IMR-90 (cell line): ENCODE results near the gene TSSK2. TPM values are rescaled to one million over a fixed set of nuclear protein-coding genes. Genes with fewer than 3 reads are reported as not detected.

Source experiments
- ATAC-seq: fragments of 200-7000 bp; cut with Tn5 transposase; 2 replicates; pipeline ENCODE4 v1.9.1; 2020; ENCODE audit warnings: low read depth, mild to moderate bottlenecking, moderate library complexity
- BruUV-seq: library from RNA; stranded (reverse); fragments of 400-500 nt; replicated peaks from 2 replicates; lab custom pipeline; 2021; lab: Mats Ljungman, UMichigan
- CTCF ChIA-PET: fragments of 300-600 bp; formaldehyde crosslinking; extraction: SDS; loops from one replicate; lab custom pipeline; 2021; ENCODE audit warnings: antibody characterized with exemption; lab: Yijun Ruan, JAX
- POLR2A ChIA-PET: fragments of 300-600 bp; sonication (Branson Sonifier 250); formaldehyde crosslinking; loops from one replicate; lab custom pipeline; 2022; ENCODE audit warnings: antibody characterized with exemption; ENCODE audit not compliant: unreplicated experiment; lab: Charles Lee
- DNase-seq: peaks from one replicate; pipeline ENCODE4 v3.0.0; 2013
- H2AFZ ChIP-seq: replicated peaks from 2 replicates; pipeline ENCODE3; 2013; ENCODE audit warnings: low read length, mild to moderate bottlenecking; ENCODE audit not compliant: poor library complexity
- H2AK5ac ChIP-seq: 2 replicates; pipeline ENCODE4 v1.6.1; 2013; ENCODE audit warnings: low read depth, low read length, inconsistent platforms
- H2AK9ac ChIP-seq: replicated peaks from 2 replicates; pipeline ENCODE3; 2013; ENCODE audit warnings: mild to moderate bottlenecking, low read depth, low read length, moderate library complexity; ENCODE audit not compliant: poor library complexity
- H2BK120ac ChIP-seq: 2 replicates; pipeline ENCODE4 v1.6.1; 2013; ENCODE audit warnings: low read depth, low read length, inconsistent platforms
- H2BK15ac ChIP-seq: 3 replicates; pipeline ENCODE4 v1.6.1; 2013; ENCODE audit warnings: low read depth, low read length, inconsistent platforms
- H2BK20ac ChIP-seq: 2 replicates; pipeline ENCODE4 v1.6.1; 2013; ENCODE audit warnings: low read depth, mild to moderate bottlenecking, inconsistent platforms, low read length, moderate library complexity
- H2BK5ac ChIP-seq: 2 replicates; pipeline ENCODE4 v1.6.1; 2013; ENCODE audit warnings: mild to moderate bottlenecking, low read depth, low read length, inconsistent platforms; ENCODE audit not compliant: poor library complexity, severe bottlenecking
- H3K14ac ChIP-seq: replicated peaks from 2 replicates; pipeline ENCODE4 v1.6.1; 2013; ENCODE audit warnings: low read depth, low read length, inconsistent platforms
- H3K18ac ChIP-seq: 2 replicates; pipeline ENCODE4 v1.6.1; 2013; ENCODE audit warnings: low read depth, low read length, control low read depth
- H3K23ac ChIP-seq: 2 replicates; pipeline ENCODE4 v1.6.1; 2013; ENCODE audit warnings: low read depth, low read length, inconsistent platforms
- H3K27ac ChIP-seq: 2 replicates; pipeline ENCODE4 v1.5.1; 2013; ENCODE audit warnings: mild to moderate bottlenecking, control low read depth, low read length; ENCODE audit not compliant: insufficient read depth
- H3K27me3 ChIP-seq: 2 replicates; pipeline ENCODE4 v1.6.1; 2013; ENCODE audit warnings: low read length; ENCODE audit not compliant: control insufficient read depth, insufficient read depth
- H3K36me3 ChIP-seq: 2 replicates; pipeline ENCODE4 v1.6.1; 2013; ENCODE audit warnings: low read length, mixed read lengths; ENCODE audit not compliant: control insufficient read depth, insufficient read depth
- H3K4ac ChIP-seq: 2 replicates; pipeline ENCODE4 v1.6.1; 2013; ENCODE audit warnings: low read depth, low read length, inconsistent platforms
- H3K4me1 ChIP-seq: 2 replicates; pipeline ENCODE4 v1.6.1; 2013; ENCODE audit warnings: low read length, mixed read lengths; ENCODE audit not compliant: control insufficient read depth, insufficient read depth
- H3K4me2 ChIP-seq: 2 replicates; pipeline ENCODE4 v1.6.1; 2013; ENCODE audit warnings: low read depth, mild to moderate bottlenecking, control low read depth, low read length, moderate library complexity
- H3K4me3 ChIP-seq: 2 replicates; pipeline ENCODE4 v1.5.1; 2013; ENCODE audit warnings: low read depth, mild to moderate bottlenecking, control low read depth, low read length, moderate library complexity; ENCODE audit not compliant: insufficient read depth
- H3K56ac ChIP-seq: 2 replicates; pipeline ENCODE4 v1.6.1; 2013; ENCODE audit warnings: low read length, inconsistent platforms; ENCODE audit not compliant: insufficient read depth; ENCODE audit errors: extremely low read depth
- H3K79me1 ChIP-seq, 2 experiments: 2 replicates each; pipeline ENCODE4 v1.6.1; 2013; ENCODE audit warnings: low read length in 2 of 2, inconsistent platforms in 1 of 2, low read depth in 1 of 2
- H3K9ac ChIP-seq: 2 replicates; pipeline ENCODE4 v1.6.1; 2013; ENCODE audit warnings: low read depth, low read length, control low read depth
- H3K9me1 ChIP-seq: 2 replicates; pipeline ENCODE4 v1.6.1; 2013; ENCODE audit warnings: low read length, inconsistent platforms; ENCODE audit not compliant: insufficient read depth
- H3K9me3 ChIP-seq: 2 replicates; pipeline ENCODE4 v1.6.1; 2013; ENCODE audit warnings: low read length; ENCODE audit not compliant: control insufficient read depth, insufficient read depth
- H4K20me1 ChIP-seq: 2 replicates; pipeline ENCODE4 v1.6.1; 2013; ENCODE audit warnings: low read length, inconsistent platforms; ENCODE audit not compliant: insufficient read depth
- H4K5ac ChIP-seq: 2 replicates; pipeline ENCODE4 v1.6.1; 2013; ENCODE audit warnings: mild to moderate bottlenecking, low read depth, low read length, control low read depth
- H4K8ac ChIP-seq, 2 experiments: 2 replicates each; pipeline ENCODE4 v1.6.1; 2013; ENCODE audit warnings: low read depth in 2 of 2, low read length in 2 of 2, control low read depth in 1 of 2, inconsistent platforms in 1 of 2
- H4K91ac ChIP-seq: 2 replicates; pipeline ENCODE4 v1.6.1; 2013; ENCODE audit warnings: low read depth, low read length, inconsistent platforms; ENCODE audit not compliant: insufficient read depth
- BHLHE40 ChIP-seq: fragments of 150-350 bp; IDR thresholded peaks from 2 replicates; pipeline ENCODE4 v1.6.1; 2016; ENCODE audit warnings: mild to moderate bottlenecking, low read depth, low read length
- CEBPB ChIP-seq: IDR thresholded peaks from 2 replicates; pipeline ENCODE4 v1.6.1; 2012; ENCODE audit warnings: low read depth, low read length, improper control_type of control experiment
- CHD1 ChIP-seq: IDR thresholded peaks from 2 replicates; pipeline ENCODE4 v1.6.1; 2012; ENCODE audit warnings: low read depth, low read length, improper control_type of control experiment
- ELK1 ChIP-seq: fragments of 150-350 bp; IDR thresholded peaks from 2 replicates; pipeline ENCODE4 v1.6.1; 2016; ENCODE audit warnings: low read depth, mild to moderate bottlenecking, low read length, moderate library complexity, borderline replicate concordance
- FOS ChIP-seq: fragments of 150-350 bp; IDR thresholded peaks from 2 replicates; pipeline ENCODE4 v1.6.1; 2016; ENCODE audit warnings: low read depth, low read length
- MAFK ChIP-seq: IDR thresholded peaks from 2 replicates; pipeline ENCODE4 v1.6.1; 2012; ENCODE audit warnings: low read depth, low read length, improper control_type of control experiment
- MAZ ChIP-seq: IDR thresholded peaks from 2 replicates; pipeline ENCODE4 v1.6.1; 2012; ENCODE audit warnings: low read depth, mild to moderate bottlenecking, low read length, improper control_type of control experiment, moderate library complexity, borderline replicate concordance
- MXI1 ChIP-seq: IDR thresholded peaks from 2 replicates; pipeline ENCODE4 v1.6.1; 2012; ENCODE audit warnings: low read depth, mild to moderate bottlenecking, low read length, moderate library complexity, borderline replicate concordance
- NFE2L2 ChIP-seq: fragments of 150-350 bp; IDR thresholded peaks from 2 replicates; pipeline ENCODE4 v1.6.1; 2016; ENCODE audit warnings: low read depth, mild to moderate bottlenecking, low read length
- POLR2A ChIP-seq: IDR thresholded peaks from 2 replicates; pipeline ENCODE4 v1.6.1; 2012; ENCODE audit warnings: mild to moderate bottlenecking, low read depth, low read length
- RAD21 ChIP-seq: IDR thresholded peaks from 2 replicates; pipeline ENCODE4 v1.6.1; 2012; ENCODE audit warnings: low read length, improper control_type of control experiment
- RCOR1 ChIP-seq: IDR thresholded peaks from 2 replicates; pipeline ENCODE4 v1.6.1; 2012; ENCODE audit warnings: mild to moderate bottlenecking, low read length, improper control_type of control experiment; ENCODE audit not compliant: insufficient replicate concordance
- RFX5 ChIP-seq: IDR thresholded peaks from 2 replicates; pipeline ENCODE4 v1.8.0; 2012; ENCODE audit warnings: low read depth, mild to moderate bottlenecking, low read length, moderate library complexity
- SMC3 ChIP-seq: fragments of 150-350 bp; IDR thresholded peaks from 2 replicates; pipeline ENCODE4 v1.6.1; 2016; ENCODE audit warnings: low read depth, mild to moderate bottlenecking, antibody characterized with exemption, low read length, moderate library complexity
- WGBS, 2 experiments: methylation state at CpG; one replicate each; pipeline versions ENCODE4 v1.1.5 to v1.1.7; 2013; ENCODE audit warnings: missing lambda C conversion rate in 2 of 2; ENCODE audit not compliant: insufficient read length in 1 of 2; ENCODE audit errors: extremely low coverage in 2 of 2; 5-methylcytosine and 5-hydroxymethylcytosine counted together
- dilution Hi-C: fragments of 300-500 bp; cut with HindIII; formaldehyde crosslinking; loops from one replicate; pipeline ENCODE4 v1.14.3; 2018; ENCODE audit warnings: low sequenced_read_pairs; ENCODE audit not compliant: unreplicated experiment
- in situ Hi-C: fragments of 300-500 bp; cut with MboI; formaldehyde crosslinking; loops from 3 replicates; pipeline ENCODE4 v1.14.3; 2019; ENCODE audit warnings: low sequenced_read_pairs, inconsistent platforms, mixed read lengths
- intact Hi-C: fragments of 100-400 bp; cut with micrococcal nuclease; formaldehyde crosslinking; loops from 2 replicates; pipeline ENCODE4 v1.10.0; 2022
- polyA plus RNA-seq, 3 experiments: library from polyadenylated mRNA; depleted of rRNA; stranded (reverse); fragments of >200 nt; gene quantifications; 2 replicates each; pipeline ENCODE4 v1.2.3, GENCODE V29; 2012; ENCODE audit warnings: low replicate concordance in 1 of 3
- total RNA-seq: library from RNA; depleted of rRNA; stranded (reverse); fragments of >200 nt; gene quantifications from 2 replicates; pipeline ENCODE4 v1.2.3, GENCODE V29; 2012
- TF ChIP-seq, protein P1 (sequence below): fragments of 150-350 bp; IDR thresholded peaks from 2 replicates; pipeline ENCODE4 v1.6.1; 2017; ENCODE audit warnings: mild to moderate bottlenecking, antibody characterized with exemption, low read length, low read depth
- TF ChIP-seq, protein P2 (sequence below): conservative IDR thresholded peaks from 2 replicates; pipeline ENCODE4 v1.5.1; 2012; ENCODE audit warnings: mild to moderate bottlenecking, low read depth, low read length, improper control_type of control experiment

Gene TSSK2
- total and polyA plus RNA-seq, 2 of the 4 experiments (the other 2 are of a cell fraction): not detected

DNA sequence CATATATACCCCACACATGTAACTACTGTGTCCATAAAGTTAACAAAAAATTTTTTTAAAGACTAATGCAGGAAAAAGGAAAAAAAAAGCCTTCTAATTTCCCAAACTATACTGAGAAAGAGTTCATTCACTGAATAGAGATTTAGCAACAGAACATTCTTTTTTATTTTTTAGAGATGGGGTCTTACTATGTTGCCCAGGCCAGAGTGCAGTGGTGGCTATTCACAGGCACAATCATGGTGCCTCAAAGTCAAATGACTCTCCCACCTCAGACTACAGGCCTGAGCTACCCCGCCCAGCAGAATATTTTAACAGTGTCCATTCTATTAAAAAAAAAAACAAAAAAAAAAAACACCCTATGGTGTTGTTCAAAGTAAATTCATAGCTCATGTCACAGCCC is 34.6 kb upstream of the TSSK2 start:
- H3K27me3 ChIP-seq: no peaks in the 10 kb centered on the region
- ChIA-PET POLR2A (no interaction called here), CTCF (no interaction called here)
- no peak for ATAC-seq
- in situ Hi-C loops (no loop called here), intact Hi-C loops (no loop called here), dilution Hi-C loops (no loop called here)
- no peak overlapping the region for H2AFZ ChIP-seq
- H2BK20ac ChIP-seq: no peak overlapping the region
- no peak overlapping the region for H3K9ac ChIP-seq
- H2BK120ac ChIP-seq: no peak overlapping the region
- H3K4me1 ChIP-seq: peaks cover 5% of the 10 kb centered on the region; the same call in 1 of the 2 replicates
- peaks cover 35 to 72% of the 10 kb centered on the region in 2 experiments for H3K79me1 ChIP-seq
- H3K4me3 ChIP-seq: no peak overlapping the region
- H4K5ac ChIP-seq: no peak overlapping the region
- no peak overlapping the region for H3K27ac ChIP-seq
- no peak overlapping the region for H3K14ac ChIP-seq
- H3K56ac ChIP-seq: no peak overlapping the region
- H2AK5ac ChIP-seq: no peak overlapping the region
- no peak overlapping the region for H3K4me2 ChIP-seq
- H3K4ac ChIP-seq: no peak overlapping the region
- H3K9me1 ChIP-seq: peaks cover 24% of the 10 kb centered on the region
- H2BK15ac ChIP-seq: no peak overlapping the region
- H3K36me3 ChIP-seq: no peaks in the 10 kb centered on the region
- BruUV-seq: no TSS peak
- no peak overlapping the region for H3K23ac ChIP-seq
- H4K91ac ChIP-seq: no peak overlapping the region
- no peak overlapping the region for H4K8ac ChIP-seq
- no peak overlapping the region for H2BK5ac ChIP-seq
- DNase-seq: no peak
- WGBS, 2 experiments: no CpG with 5 or more reads among the region's 1 CpG
- TF ChIP-seq MAZ (no peak), ELK1 (no peak), BHLHE40 (no peak), RFX5 (no peak), CEBPB (no peak), CHD1 (no peak), RCOR1 (no peak), SMC3 (no peak), MAFK (no peak), NFE2L2 (no peak), POLR2A (no peak), RAD21 (no peak), FOS (no peak), MXI1 (no peak)
- TF ChIP-seq, protein P1, sequence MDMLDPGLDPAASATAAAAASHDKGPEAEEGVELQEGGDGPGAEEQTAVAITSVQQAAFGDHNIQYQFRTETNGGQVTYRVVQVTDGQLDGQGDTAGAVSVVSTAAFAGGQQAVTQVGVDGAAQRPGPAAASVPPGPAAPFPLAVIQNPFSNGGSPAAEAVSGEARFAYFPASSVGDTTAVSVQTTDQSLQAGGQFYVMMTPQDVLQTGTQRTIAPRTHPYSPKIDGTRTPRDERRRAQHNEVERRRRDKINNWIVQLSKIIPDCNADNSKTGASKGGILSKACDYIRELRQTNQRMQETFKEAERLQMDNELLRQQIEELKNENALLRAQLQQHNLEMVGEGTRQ: no peak
- TF ChIP-seq, protein P2, sequence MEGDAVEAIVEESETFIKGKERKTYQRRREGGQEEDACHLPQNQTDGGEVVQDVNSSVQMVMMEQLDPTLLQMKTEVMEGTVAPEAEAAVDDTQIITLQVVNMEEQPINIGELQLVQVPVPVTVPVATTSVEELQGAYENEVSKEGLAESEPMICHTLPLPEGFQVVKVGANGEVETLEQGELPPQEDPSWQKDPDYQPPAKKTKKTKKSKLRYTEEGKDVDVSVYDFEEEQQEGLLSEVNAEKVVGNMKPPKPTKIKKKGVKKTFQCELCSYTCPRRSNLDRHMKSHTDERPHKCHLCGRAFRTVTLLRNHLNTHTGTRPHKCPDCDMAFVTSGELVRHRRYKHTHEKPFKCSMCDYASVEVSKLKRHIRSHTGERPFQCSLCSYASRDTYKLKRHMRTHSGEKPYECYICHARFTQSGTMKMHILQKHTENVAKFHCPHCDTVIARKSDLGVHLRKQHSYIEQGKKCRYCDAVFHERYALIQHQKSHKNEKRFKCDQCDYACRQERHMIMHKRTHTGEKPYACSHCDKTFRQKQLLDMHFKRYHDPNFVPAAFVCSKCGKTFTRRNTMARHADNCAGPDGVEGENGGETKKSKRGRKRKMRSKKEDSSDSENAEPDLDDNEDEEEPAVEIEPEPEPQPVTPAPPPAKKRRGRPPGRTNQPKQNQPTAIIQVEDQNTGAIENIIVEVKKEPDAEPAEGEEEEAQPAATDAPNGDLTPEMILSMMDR: no peak
- H3K9me3 ChIP-seq: no peaks in the 10 kb centered on the region
- H4K20me1 ChIP-seq: peaks cover 41% of the 10 kb centered on the region
- no peak overlapping the region for H2AK9ac ChIP-seq
- no peak overlapping the region for H3K18ac ChIP-seq
